ENCODE results near the gene PER2.
A peak's percentile ranks its signal among the peaks of the same experiment; 100 is the strongest.
"Not testable (repeated sequence)": the region's sequence is repeated elsewhere in the genome, so short reads cannot be mapped to it uniquely, and the experiment has no call there.

Gene PER2

DNA sequence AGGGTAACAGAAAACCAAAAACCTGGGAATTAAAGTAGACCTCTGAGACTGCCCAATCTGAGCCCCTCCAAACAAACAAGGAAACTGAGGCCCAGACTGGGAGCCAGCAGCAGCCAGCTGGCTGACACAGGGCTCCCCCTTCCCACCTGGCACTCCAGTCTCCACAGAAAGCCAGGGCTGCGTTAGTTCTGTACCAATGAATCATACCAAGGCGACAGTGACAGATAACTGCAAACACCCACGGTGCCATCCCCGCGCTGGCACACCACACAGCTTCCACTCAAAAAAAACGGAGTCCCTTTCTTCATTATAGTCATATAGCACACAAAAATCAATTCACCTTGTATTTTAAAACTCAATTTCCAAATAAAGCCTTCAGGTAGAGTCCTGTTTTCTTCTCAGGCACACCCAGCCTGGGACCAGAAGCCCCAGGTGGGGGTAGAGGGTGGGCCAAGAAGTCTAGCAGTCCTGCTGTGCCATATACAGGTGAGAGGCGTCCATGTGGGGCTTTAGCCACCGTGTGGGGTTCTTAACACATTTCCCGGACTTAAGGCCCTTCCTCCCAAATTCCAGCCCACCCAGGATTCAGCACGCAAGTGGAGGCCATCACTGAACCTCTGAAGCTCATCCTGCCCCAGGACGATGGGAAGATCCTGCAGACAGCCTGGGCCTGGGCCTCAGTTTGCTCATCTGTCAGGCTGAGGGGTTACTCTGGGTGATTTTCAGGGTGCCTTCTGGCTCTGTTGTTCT lies 1.2 kb downstream of the PER2 start:
- no peak for DNase-seq

DNA sequence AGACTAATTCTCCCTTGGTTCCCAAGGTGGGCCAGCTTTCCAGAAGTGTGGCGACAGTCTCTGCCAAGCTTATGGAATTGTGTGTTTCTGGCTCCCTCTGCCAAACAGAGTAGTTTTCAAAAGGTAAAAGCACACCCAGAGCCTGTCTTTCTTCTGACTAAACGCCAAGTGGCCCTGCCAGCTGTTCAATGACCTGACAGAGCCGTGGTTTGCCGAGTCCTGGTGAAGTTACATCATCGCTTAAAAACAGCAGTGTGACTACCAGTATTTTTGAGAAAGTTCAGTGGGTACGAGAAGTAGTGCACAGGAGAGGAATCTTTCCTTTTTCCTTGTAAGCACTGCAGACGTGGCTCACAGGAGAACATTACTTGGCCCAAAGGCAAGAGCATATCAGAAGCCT lies 1.9 kb downstream of the PER2 start:
- peak; percentile 53 for DNase-seq

DNA sequence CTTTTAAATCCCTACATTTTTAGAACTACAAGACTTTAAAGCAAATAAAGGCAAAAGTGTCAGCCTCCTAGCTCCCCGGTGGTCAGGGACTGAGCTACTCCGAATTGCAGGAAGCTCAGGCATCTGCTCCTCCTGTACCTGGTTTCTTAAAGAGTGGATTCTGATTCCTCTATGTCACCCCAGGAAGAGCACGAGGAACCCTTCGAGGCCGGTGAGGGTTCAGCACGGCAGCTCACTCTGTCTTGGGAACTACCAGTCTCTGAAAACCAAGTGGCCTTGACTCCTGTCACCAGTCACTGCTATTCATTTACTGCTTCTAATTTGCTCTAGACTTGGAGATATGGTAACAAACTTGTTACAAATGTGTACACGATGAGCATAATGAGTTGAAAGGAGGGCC lies 2.3 kb downstream of the PER2 start:
- DNase-seq = no peak

DNA sequence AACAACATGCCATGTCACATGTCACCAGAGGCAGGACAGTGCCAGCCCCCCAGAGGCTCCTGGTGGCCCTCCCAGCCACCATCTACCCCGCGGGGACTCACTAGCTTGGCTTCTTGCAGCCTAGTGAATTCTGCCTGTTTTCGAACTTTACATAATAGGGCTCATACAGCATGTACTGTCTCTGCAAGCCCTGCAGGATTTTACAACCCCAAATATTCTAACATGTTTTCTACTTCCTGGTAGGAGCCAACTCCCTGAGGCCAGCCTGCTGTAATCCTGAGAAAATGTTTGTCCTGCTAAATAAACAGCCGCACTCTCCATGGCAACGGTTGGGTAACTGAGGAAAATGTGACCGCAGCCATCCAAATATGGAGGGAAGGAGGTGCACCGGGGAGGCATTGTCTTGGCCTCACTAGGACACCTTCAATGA lies 2.7 kb downstream of the PER2 start:
- peak; percentile 80 for DNase-seq

DNA sequence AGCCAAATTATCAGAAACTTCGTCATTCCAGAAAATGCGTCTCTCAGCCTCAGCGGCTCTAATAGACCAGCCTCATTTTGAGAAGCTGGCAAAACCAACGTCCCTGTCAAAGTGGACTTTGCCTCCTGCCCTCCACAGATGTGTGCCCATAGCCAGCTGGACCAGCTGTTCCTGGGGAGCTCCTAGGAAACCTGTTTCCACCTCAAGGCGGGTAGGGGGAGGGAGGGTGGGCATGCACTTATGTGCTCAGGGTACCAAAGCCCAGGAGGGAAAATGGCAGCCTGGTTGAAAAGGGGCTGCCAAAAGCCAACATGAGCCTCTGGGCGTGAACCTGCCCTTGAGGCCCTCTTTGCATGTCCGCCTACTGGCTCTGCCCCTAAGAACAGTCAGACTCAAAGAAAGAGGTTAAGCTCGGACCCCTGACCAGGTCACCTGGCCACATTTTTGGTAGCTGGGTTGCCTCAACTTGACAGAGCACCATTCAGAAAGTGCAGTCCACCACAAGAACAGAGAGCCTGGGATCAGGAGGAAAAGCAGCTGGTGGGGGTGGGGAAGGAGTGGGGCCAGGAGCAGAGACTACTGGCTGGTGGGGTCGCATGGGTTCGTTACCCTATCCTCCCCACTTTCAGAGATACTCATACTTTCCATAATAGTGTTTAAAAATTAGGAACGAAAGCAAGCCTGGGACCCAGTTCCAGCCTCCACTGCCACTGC lies 3.5 kb downstream of the PER2 start:
- no peak for DNase-seq

DNA sequence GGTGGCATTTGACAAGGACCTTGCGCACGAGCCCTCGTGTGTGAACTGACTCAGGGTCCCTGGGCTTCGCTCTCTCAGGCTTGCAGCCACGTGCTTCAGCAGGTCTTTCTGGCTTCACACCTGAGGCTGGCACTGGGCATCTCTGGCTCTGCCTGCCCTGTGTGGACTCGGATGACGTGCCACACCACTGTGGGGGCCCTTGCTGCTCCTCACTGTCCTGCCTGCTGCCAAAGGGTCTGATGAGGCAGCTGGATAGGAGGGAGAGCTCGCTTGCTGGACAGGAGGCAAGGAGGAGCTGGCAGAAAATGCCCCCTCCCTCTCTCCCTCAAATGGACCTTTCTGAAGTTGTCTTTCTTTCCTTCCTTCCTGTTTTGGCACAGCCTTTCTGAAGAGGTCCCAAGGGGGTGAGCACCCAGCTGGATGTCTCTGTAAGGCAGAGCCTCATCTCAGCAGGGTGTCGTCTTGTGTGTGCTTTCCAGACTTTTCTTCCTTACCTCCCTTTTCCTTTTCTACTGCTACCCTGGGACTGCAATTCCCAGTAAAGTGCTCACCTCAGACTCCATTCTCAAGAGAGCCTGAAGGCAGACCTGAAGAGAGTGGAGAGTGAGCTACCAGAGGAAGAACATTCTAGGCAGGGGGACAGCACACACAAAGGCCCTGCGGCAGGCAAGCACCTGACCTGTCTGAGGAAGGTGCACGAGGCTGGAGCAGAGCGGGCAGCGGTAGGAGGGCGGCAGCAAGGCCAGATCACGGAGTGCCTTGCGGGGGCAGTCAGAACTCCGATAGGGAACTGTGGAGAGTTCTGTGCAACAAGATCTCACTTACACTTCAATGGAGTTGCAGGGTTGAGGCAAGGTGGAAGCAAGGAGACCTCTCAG lies 5.3 kb downstream of the PER2 start:
- no peak for DNase-seq

DNA sequence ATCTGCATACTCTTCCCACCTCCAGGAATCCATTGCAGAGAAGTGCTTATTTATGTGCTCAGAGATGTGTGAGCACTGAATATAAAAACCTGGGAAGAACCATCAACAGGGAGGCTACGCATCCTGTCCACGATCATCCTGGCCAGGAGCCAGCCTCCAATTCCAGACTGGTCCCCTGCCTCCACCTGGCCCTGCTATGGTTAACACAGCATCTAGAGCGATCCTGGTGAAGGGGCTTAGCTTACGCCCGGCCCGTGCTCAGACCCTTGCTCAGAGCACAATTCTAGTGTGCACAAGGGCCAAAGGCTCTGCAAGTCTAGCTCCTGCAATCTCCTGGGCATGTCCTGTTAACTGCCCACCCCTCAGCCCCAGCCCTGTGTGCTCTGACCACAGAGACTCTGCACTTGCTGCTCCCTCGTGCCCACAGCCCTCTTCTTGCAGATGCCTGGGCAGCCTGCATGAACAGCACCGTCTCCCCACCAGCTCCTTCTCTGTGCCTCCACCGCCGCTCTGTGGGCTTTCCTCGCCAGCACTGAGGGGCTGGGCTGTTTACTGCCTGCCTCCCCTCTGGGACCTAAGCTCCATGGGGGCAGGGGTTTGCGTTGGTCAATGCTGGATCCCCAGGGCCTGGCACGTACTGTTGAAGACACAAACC lies 6.5 kb downstream of the PER2 start:
- DNase-seq = no peak

DNA sequence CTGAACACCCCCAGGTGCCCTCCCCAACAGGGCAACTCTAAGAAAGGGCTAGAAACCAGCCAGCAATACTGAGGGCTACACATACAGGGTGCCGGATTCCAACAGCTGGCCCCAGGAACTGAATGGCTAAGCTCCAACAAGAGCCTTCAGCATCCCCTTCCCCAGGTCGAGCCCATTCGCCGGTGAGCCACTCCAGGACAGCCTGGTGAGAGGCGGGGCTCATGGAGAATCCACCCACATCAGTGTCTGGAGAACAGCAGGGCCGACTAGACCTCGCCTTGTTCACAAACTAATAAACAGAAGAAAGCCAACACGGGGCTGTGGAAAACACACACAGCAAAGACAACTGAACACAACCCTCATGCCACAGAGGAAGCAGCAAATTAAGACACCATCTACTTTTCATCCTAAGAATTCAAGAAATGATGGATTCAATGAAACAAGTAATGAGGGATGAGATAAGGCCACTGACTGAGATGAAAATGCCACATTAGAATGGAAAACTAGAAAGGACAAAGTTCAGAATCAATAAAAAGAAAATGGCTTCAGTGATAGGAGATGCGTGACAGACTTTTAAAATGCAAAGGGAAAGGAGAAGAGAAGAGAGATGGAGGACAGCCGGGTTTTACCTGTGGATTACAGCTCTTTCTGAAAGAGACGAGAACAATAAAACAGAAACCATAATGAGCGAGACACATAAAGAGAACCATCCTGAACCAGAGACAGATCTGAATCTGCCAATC lies 8.2 kb downstream of the PER2 start:
- no peak for DNase-seq

DNA sequence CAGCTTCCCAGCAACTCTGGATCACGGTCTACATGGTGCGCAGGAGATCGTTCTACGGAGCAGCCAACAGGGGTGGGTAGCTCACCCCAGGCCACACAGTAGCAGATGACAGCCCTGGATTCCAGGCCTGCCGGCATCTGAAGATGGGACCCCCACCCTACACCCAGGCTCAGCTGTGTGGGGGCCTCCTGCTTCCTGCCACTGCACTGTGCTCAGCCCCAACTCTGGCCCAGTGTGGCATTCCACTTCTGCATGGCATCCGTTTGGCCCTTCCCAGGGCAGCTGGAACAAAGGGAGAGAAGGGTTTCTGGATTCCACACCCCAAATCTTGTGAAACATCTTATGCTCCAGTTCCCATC lies 9.1 kb downstream of the PER2 start:
- DNase-seq = no peak

DNA sequence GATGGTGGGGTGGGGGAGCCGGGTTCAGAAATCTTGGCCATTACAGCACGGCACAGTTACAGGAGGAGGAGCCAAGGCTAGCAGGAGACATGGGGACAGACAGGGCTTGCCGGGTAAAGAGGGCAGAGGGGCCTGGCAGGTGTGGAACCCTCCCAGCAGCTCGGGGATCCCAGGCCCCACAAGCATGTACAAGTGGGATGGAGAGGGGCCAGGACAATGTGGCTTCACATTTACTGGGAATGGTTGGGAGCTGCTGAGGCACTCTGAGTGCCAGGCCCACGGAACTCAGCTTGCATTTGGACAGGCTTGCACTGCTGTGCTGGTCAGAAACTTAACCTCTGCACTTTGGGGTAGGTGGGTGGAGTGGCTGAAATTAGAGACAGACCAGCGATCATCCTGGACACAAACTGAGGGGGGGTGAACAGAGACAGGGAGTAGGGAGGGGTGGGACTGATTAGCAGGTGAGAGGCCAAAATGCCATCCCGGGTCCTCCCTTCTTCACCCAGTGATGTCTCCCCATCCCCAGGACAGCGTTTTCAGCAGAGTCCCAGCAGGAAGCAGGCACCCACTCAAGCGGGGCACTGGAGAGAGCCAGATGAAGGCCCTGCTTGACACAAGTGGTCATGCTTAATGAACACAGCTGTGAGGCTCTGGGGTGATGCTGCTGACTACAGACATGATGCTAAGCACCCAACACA lies 9.6 kb downstream of the PER2 start:
- no peak for DNase-seq

DNA sequence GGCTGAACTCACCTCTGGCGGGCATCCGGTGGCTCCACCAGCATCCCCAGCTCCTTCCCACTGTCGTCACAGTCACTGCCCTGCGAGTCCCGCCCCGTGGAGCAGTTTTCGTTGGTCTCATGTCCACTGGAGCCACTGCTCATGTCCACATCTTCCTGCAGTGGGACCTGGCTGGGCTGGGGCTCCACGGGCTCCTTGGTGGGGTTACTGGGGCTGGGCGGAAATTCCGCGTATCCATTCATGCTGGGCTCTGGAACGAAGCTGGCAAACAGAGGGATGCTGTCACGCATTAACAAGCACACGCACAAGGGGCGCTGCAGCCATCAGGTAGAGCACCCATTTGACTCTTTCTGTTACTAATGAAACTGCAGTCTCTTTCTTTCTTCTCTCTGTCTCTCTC lies 10.7 kb downstream of the PER2 start:
- DNase-seq = no peak

DNA sequence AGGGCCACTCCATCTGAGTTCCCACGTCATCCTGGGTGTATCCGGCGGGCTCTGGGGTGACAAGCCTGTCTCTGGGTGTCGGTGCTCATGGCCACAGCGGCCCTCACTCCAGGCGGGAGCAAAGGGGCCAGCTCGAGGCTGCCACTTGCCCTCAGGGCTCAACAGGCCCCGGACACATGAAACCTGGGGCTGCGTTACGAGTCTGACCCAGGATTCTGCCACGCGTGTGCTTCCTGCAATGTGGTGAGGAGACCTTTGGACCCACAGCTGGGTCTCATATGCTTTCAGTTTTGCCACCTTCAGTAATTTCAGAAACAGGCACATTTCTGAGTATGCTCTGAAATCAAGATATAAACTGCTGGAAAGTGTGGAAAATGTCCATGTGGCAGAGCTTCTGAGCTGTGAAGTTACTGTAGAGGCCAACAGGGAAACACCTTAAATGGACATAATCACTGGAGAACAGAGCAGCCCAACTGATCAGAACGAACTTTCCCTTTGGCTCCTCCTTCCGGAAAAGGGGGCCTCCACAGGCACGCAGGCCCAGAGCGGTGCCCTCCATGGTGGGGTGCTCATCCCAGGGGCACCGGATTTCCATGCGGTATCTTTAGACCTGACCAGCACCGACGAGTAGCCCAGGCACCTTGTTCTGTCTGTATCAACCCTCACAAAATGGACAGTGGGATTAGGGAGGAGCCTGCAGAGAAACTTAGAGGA lies 14.1 kb downstream of the PER2 start:
- no peak for DNase-seq

DNA sequence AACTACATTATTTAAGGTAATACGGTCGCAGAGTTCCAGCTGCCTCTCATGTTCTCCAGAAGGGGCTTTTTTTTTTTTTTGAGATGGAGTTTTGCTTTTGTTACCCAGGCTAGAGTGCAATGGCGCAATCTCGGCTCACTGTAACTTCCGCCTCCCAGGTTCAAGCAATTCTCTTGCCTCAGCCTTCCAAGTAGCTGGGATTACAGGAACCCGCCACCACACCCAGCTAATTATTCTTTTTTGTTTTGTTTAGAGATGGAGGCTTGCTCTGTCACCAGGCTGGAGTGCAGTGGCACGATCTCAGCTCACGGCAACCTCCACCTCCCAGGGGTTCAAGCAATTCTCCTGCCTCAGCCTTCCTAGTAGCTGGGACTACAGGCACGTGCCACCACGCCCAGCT lies 15.0 kb downstream of the PER2 start:
- DNase-seq = not testable (repeated sequence)

DNA sequence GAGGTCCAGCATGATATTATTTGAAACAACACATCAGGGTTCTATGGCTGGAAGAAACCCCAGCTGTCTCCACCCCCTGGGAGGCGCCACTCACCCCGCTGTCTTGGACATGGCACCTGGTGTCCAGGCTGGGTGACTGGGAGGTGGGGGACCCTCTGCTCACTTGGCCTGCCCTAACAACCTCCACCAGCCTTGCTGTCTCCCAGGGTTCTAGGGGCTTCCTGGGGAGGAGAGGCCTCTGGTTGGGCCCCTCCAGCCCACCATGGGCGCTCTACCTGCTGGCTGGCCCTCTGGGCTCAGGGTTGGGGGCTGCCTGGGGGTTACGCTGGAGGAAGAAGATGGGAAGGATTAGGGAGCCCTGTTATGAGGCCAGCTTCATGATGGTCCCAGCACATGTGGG lies 16.3 kb downstream of the PER2 start:
- DNase-seq = no peak

DNA sequence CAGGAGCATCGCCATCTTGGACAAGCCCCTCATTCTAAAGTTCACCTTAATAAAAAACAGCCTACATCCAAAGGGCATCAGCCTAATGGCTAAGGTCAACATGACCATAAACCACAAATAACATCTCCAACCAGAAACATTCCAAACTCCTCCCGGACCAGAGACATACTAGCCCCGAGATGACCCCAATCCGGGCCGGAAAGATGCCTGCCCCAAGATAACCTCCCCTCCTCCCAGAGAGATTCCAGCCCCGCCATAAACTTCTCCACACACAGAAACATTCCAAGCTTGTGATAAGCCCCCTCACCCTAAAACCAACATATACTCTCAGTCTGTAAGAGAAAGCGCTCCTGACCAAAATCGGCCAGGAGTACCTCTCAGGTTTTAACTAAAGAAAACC lies 16.7 kb downstream of the PER2 start:
- not testable (repeated sequence) for DNase-seq

DNA sequence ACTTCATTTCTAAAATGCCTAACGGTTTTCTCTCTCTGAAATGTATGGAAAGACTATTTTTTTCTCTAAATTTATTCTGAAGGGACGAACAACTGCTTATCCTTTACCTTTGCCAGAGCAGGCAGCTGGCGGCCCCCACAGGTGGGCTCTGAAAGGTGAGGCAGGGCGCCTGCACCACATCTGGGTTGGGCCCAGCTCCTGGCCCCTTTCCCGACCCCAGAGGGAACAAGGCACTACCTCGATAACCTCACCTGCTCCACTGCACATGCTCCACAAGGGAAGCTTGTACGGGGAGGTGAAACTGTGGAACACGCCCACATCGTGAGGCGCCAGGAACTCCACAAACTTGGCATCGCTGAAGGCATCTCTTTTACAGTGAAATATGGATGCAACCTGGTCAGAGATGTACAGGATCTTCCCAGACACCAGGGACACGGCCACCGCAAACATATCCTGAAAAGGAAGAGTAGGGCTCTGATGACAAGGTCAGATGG lies 17.3 kb downstream of the PER2 start:
- DNase-seq = no peak

DNA sequence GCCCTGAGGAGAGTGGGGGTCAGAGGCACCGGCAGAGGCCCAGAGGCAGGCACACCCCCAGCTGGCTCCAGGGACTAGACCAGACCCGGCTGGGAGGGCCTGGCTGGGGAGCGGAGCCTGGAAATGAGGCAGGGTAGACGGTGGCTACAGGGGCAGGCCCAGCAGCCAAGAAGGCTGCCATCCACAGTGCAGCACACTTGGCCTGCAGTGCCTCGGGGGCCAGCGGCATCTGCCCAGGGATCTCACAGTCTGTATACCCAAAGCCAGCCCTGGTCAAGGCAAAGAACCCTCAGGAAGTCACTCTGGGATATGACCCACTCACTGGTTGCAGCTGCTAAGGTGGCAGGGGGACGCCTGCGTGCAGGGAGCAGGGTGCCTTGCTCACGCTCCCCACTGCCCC lies 17.8 kb downstream of the PER2 start:
- no peak for DNase-seq

DNA sequence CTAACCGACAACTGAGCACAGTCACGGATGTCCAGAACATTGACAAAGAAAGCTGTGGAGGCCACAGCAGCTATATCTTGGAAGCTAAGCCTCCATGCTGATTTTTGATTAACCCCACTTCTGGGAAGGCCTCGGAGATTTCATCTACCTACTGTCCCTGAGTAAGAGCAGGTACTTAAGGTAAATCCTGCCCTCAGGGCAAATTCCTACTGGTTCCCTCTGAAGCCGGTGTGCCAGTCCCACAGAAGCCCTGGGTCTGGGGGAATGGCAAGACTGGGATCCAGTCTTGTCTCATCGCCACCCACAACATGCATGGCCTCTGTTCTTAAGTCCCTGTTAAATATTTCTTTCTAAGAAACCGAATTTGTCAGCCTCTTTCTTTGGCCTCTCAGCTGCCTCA lies 18.7 kb downstream of the PER2 start:
- DNase-seq = no peak

DNA sequence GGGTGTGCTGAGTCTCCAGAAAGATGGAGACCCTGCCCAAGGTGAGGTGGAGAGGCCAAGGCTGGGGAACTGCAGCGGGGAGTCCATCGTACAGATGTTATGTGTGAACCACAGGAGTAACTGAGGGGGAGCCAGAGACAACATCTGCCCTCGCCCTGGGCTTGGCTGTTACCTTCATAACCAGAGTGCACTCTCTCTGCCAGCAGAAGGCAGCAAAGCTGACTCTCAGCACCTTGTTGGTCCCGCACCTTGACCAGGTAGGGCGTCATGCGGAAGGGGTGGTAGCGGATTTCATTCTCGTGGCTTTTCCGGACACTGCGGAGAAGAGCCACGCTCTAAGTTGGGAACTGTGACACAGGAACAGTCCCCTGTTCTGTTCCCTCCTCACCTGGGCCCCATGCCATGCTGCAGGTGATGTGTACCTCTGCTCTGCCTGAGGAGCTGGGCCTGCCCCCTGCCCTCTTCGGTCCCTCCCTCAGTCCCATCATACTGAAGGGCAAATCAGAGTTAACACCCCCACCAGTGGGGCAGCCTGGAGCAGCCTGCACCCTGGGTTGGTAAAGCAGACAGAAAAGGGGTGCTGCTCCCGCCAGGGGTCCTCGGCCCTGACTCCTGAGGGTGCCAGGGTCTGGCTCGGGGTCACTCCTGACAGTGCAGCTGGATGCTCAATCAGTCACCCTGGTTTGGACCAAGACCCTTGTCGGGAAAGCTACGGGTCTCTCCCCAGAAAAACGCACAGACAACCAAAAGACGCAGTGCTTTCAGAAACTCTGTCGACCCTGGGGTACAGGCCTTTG lies 20.3 kb downstream of the PER2 start:
- DNase-seq = no peak

DNA sequence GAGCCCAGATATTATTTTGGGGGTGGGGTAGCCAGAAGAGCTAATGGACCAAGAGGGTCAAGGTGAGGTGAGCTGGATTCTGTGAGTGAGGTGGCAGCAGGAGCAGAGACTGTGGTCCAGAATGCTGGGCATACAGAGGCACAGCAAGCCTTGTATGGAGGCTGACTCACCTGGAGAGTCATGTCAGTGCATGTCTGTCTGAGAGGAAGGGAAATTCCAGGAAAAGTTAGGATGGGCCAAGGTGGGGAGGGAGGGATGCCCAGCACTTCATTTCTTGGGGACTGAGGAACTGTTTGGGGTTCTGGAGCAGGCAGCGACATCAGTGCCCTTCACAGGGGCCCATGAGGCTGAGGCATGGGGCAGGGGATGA lies 21.1 kb downstream of the PER2 start:
- no peak for DNase-seq
